AG04449 (cell line): ENCODE data around the gene ESR2.

ENCODE experiments used
- CTCF ChIA-PET: fragments of 350-600 bp; formaldehyde crosslinking; extraction: SDS; loops from one replicate; lab custom pipeline; 2021; ENCODE audit warnings: antibody characterized with exemption; lab: Yijun Ruan, JAX
- POLR2A ChIA-PET: fragments of 400-600, 350-600 bp; formaldehyde crosslinking; extraction: SDS; loops from one replicate; lab custom pipeline; 2020; ENCODE audit warnings: antibody characterized with exemption, inconsistent platforms; lab: Yijun Ruan, JAX
- DNase-seq: peaks from one replicate; pipeline ENCODE4 v3.0.0-alpha.2; 2010; ENCODE audit warnings: low read depth, low spot score
- H3K4me3 ChIP-seq: 2 replicates; pipeline ENCODE4 v1.5.1; 2011; ENCODE audit warnings: low read depth, mild to moderate bottlenecking, control low read depth, low read length
- TF ChIP-seq, protein P1 (sequence below): IDR thresholded peaks from one replicate; pipeline ENCODE4 v1.5.1; 2011; ENCODE audit warnings: mild to moderate bottlenecking, moderate library complexity, low read length, control low read depth, inconsistent platforms; ENCODE audit not compliant: insufficient read depth; ENCODE audit errors: missing control alignments

The ESR2 gene

GRCh38 chr14:64147126-64147790 lies 146.9 kb downstream of the ESR2 start:
- POLR2A ChIA-PET = no interaction called here

DNA sequence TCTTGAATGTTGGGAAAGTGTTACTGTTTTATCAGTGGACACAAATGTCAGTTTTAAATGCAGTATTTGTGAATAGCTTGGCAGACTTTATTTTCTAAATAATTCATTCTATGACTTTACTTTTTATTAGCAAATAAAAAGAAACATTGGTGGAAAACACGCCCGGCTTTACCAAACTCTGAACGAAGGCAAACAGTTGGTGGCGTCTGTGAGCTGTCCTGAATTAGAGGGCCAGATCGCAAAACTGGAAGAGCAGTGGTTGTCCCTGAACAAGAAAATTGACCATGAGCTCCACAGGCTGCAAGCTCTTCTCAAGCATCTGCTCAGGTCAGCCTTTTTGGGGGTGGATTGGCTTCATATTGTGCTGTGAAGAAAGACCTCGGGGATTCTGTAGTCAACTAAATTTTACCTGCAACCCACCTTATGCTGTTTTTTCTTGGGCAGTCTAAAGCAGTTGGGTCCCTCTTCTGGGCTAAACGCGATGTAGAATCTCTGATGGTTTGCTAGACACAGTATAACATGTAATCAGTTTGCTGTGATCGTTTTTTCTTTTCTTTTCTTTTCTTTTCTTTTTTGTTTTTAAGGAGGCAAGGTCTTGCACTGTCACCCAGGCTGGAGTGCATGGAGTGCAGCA lies 156.4 kb downstream of the ESR2 start:
- CTCF ChIA-PET = interaction anchor here (0.6 to 3.7 kb wide), 12 partner anchors 8 to 338 kb away, joined by 3 to 32 read pairs (median 3); partner anchors contain the start of gene ESR2
- DNase-seq = no peak
- TF ChIP-seq, protein P1, sequence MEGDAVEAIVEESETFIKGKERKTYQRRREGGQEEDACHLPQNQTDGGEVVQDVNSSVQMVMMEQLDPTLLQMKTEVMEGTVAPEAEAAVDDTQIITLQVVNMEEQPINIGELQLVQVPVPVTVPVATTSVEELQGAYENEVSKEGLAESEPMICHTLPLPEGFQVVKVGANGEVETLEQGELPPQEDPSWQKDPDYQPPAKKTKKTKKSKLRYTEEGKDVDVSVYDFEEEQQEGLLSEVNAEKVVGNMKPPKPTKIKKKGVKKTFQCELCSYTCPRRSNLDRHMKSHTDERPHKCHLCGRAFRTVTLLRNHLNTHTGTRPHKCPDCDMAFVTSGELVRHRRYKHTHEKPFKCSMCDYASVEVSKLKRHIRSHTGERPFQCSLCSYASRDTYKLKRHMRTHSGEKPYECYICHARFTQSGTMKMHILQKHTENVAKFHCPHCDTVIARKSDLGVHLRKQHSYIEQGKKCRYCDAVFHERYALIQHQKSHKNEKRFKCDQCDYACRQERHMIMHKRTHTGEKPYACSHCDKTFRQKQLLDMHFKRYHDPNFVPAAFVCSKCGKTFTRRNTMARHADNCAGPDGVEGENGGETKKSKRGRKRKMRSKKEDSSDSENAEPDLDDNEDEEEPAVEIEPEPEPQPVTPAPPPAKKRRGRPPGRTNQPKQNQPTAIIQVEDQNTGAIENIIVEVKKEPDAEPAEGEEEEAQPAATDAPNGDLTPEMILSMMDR = peak; percentile 28
- POLR2A ChIA-PET = no interaction called here
- H3K4me3 ChIP-seq = no peak overlapping the region

More at GRCh38 chr14:64147126-64147790, 146.9 kb downstream of the ESR2 start:
- CTCF ChIA-PET = no interaction called here
- no peak overlapping the region for H3K4me3 ChIP-seq
- TF ChIP-seq, protein P1 = no peak
- DNase-seq = peak; percentile 4

DNA sequence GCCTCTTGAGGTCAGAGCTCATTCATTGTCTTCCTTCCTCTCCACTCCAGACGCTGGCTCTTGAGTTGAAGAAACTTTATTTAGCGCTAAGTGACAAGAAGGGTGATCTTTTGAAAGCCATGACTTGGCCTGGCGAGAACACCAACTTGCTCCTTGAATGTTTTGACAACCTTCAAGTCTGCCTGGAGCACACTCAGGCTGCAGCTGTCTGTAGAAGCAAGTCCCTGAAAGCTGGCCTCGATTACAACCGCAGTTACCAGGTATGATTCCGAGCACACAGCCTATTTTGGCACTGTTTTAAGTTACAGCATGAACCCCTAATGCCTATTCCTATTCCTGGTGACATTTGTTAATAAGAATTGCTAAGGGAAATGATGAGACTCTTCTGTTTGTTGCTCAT lies 167.6 kb downstream of the ESR2 start:
- TF ChIP-seq, protein P1 = no peak
- POLR2A ChIA-PET = no interaction called here
- H3K4me3 ChIP-seq = no peak overlapping the region
- DNase-seq = no peak
- CTCF ChIA-PET = interaction anchor here (2.8 kb wide), 1 partner anchor 168 kb away, joined by 8 read pairs; the partner anchor contains the start of gene ESR2

DNA sequence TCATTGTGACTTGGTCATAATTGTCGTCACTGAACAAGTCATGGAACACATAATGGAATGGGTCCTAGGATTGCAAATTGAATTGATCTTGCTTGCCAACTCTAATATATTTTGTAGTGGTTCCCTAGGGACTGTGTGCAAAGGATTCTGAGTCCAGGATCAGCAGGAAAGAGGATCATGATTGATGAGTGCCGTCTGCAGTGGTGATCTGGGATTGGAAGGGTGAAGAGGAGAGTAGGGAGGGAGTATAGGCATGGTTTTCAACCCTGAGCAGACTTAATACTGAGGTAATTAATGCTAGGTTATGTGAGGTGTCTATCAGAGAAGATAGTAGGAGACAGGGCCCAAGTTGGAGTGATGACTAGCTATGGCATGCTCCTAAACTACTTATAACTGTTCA lies 168.9 kb downstream of the ESR2 start:
- H3K4me3 ChIP-seq = no peak overlapping the region
- TF ChIP-seq, protein P1 = no peak
- POLR2A ChIA-PET = no interaction called here
- CTCF ChIA-PET = interaction anchor here (0.6 to 2.8 kb wide), 2 partner anchors 13 to 169 kb away, joined by 3 to 8 read pairs; partner anchors contain the start of gene ESR2
- no peak for DNase-seq

- CTCF ChIA-PET = interaction anchor here (1.2 kb wide), 1 partner anchor 15 kb away, joined by 3 read pairs; no protein-coding TSS in a partner anchor
- H3K4me3 ChIP-seq = no peak overlapping the region
- DNase-seq = no peak
- POLR2A ChIA-PET = no interaction called here
- TF ChIP-seq, protein P1 = no peak
These were observed 170.8 kb downstream of the ESR2 start for GRCh38 chr14:64123241-64123822.

DNA sequence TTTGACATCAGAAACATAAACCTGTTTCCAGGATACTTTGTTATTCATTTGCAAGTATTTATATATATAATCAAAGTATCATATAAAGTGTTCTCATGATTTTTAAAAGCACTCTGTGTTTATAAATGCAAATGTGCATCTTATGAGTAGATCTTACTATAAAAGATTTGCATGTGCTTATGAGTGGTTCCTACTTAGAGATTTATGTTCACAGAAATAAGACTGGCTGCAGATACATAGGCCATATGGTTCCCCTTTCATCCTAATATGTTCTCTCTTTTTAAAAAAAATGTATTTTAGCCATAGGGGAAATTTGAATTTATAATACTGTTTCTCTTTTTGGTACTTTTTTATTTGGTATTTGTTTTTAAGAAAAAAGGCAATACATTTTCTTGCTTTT lies 174.2 kb downstream of the ESR2 start:
- ChIA-PET CTCF (interaction anchor here (1.3 kb wide), 1 partner anchor 12 kb away, joined by 3 read pairs; no protein-coding TSS in a partner anchor), POLR2A (no interaction called here)
- DNase-seq = no peak
- H3K4me3 ChIP-seq = no peak overlapping the region
- TF ChIP-seq, protein P1 = no peak
